Superior temporal gyrus (tissue), 1 donor: ENCODE measurements around the gene NXF3.
"Not testable (repeated sequence)": the region's sequence is repeated elsewhere in the genome, so short reads cannot be mapped to it uniquely, and the experiment has no call there.

Experiments
- DNase-seq: peaks from one replicate; pipeline ENCODE4 v3.0.0-alpha.2; 2016; ENCODE audit errors: extremely low spot score

The NXF3 gene

GRCh38 chrX:103092942-103093341, at the start of gene NXF3:
TSS of gene NXF3 (minus strand) at chrX:103093143. CDS start at chrX:103093023, 120 bp downstream.
- no peak for DNase-seq

- not testable (repeated sequence) for DNase-seq
Observed at GRCh38 chrX:103136528-103136927, 43.6 kb upstream of the NXF3 start.

- DNase-seq, result no peak
Observed at GRCh38 chrX:103124284-103124683, 31.3 kb upstream of the NXF3 start.

DNA sequence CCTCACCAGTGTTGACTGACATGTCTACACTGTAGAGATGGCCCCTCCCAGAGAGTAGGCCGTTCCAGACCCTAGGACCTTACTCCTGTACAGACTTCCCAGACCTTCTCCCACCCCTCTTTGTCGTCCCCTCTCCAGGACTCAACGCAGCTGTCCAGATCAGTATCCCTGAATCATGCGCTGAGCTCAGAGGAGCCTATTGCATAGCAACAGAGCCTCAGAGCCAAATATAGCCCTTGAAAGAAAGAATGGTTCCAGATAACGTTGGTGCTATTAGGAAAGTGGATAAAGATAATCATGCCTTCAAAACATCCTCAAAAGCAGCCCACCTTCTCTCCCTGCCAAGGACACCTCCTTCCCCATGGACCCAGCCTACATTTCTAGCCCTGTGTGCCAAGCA, 27.8 kb upstream of the NXF3 start:
- no peak for DNase-seq

- not testable (repeated sequence) for DNase-seq
Observed at GRCh38 chrX:103116970-103117369, 24.0 kb upstream of the NXF3 start.

- DNase-seq, result not testable (repeated sequence)
Observed at GRCh38 chrX:103109497-103109896, 16.6 kb upstream of the NXF3 start.

GRCh38 chrX:103107836-103108235, 14.9 kb upstream of the NXF3 start:
- no peak for DNase-seq

DNA sequence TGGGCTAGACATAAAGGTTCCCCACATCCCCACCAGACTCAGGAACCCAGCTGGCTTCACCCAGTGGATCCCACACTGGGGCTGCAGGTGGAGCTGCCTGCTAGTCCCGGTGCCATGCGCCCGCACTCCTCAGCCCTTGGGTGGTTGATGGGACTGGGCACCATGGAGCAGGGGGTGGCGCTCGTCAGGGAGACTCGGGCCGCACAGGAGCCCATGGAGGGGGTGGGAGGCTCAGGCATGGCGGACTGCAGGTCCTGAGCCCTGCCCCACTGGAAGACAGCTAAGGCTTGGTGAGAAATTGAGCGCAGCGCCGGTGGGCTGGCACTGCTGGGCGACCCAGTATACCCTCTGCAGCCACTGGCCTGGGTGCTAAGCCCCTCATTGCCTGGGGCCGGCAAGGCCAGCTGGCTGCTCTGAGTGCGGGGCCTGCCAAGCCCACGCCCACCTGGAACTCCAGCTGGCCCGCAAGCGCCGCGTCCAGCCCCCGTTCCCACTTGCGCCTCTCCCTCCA, 14.3 kb upstream of the NXF3 start:
- DNase-seq, result not testable (repeated sequence)

DNA sequence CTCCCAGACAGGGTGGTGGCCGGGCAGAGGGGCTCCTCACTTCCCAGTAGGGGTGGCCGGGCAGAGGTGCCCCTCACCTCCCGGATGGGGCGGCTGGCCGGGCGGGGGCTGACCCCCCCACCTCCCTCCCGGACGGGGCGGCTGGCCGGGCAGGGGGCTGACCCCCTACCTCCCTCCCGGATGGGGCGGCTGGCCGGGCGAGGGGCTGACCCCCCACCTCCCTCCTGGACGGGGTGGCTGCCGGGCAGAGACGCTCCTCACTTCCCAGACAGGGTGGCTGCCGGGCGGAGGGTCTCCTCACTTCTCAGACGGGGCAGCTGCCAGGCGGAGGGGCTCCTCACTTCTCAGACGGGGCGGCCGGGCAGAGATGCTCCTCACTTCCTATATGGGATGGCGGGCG, 11.4 kb upstream of the NXF3 start:
- not testable (repeated sequence) for DNase-seq

- DNase-seq, result not testable (repeated sequence)
Observed at GRCh38 chrX:103103866-103104265, 10.9 kb upstream of the NXF3 start.

DNA sequence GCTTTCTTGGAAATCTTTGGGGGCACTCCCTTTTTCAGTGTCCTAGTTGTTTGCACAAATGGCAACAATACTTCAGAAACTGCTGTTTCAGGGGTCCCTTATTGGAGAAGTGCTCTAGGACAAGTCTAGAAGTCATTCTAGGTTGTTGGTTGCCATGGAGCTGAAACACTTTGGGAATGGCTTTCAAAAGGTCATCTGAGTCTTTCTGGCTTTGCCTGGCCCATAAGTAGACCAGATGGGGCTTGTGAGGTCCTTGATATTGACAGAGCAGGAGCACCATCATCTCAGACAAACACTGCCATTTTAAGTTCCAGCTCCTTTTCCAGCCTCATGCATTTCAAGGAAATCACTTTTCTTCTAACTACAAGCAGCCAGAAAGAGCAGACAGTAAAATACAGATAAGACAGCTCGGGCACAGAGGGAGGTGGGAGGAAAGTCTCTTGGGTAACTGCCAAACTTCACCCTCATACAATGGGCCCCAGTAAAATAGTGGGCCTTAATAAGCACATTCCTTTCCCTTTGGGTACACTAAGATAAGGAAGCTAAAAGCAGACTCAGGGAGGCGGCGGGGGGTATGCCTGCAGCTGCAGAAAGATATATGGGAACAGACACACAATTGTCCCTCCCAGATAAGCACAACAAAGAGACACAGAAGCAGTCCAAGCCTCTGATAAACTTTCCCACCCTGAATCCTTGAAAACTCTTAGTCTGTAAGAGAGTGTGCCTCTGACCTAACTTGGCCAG, 8.5 kb upstream of the NXF3 start:
- no peak for DNase-seq

- no peak for DNase-seq
Observed at GRCh38 chrX:103100484-103100883, 7.5 kb upstream of the NXF3 start.

- no peak for DNase-seq
Observed at GRCh38 chrX:103099691-103100090, 6.7 kb upstream of the NXF3 start.

DNA sequence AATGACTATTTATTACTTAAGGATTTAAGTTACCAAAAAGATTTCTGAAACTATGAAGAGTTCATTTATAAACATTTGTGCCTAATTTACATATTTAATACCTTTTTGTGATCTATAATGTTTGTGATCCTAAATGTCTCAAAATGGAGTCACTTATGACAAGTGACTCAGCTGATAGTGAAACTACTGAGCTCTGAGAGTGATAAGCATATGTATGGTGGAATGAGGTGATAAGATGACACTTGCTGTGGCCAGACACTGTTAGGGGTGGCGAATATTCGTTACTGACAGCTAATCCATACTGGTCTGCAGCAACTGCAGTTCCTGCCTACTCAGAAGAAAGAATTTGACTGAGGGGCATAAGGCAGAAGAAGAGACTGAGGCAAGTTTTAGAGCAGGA, 5.5 kb upstream of the NXF3 start:
- no peak for DNase-seq

DNA sequence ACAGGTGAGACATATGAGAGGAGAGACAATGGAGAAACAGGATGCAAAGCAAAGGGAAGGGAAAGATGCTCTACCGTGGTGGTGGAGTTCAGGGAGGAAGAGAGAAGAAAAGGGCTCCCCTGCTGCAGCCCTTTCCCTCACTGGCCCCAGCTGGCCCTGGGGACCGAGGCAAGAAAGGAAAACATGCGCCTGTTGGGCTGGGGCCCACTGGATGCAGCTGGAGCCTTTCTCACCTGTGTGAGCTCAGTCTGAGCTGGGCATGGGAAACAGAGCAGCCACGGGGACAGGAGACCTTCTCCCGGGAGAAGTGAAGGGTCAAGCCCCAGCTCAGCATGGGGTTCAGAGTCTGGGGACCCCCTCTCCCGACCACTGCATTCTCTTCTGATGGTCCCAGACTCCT, 11.9 kb downstream of the NXF3 start:
- DNase-seq, result no peak

DNA sequence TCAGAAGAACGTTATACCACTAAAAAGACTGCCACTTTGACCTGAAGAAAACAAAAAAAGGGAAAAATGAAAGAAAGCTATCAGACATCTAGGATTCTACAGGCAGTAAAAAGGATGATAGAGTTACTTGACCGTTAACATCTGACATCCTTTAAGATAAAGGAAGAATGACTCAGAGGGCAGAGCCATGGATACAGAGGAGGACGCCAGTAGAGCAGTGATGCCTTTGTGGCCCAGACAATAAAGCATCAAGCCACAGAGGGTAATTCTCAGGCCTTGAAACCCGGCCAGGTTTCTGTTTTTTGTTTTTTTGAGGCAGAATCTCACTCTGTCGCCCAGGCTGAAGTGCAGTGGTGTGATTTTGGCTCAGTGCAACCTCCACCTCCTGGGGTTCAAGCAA, 19.5 kb downstream of the NXF3 start:
- DNase-seq, result no peak

DNA sequence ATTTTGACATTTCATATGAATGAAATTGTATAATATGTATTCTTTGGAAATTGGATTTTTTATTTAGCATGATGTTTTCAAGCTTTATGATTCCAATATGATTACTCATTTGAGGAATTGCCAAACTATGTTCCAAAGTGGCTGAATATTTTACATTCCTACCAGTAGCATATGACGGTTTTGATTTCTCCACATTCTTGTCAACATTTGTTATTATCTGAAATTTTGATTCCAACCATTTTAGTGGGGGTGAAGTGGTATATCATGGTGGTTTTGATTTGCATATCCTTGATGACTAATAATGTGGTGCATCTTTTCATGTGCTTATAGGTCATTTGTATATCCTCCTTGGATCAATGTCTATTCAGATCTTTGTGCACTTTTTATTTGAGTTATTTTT, 26.3 kb downstream of the NXF3 start:
- no peak for DNase-seq

DNA sequence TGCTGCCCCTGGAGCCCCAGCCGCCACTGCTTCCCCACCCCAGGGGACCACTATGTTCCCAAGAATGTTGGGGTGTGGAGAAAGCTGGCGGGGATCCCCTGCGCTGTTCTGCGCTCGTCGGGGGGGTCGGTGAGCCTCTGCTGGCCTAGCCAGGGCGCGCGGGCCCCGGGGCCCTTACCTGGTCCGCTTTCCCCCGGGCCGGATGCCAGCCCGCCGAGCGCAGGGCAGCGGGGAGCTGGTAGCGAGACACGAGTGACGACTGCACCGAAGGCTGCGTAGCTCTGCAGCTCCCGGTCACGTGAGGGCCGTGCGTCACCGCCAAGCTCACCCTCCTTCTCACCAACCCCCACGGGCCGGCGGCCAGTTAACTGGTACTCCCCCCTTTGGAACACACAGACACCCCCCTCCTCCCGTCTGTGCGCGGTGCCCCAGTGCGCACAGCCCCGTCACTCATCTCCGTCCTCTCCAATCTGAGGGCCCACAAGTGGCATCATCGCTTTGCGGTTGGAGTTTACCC, 29.0 kb downstream of the NXF3 start, which contains the start of gene BEX1:
TSS of gene BEX1 (minus strand) at position 254 of the 517 bp plus-strand sequence. CDS start 897 bp downstream, outside the sequence.
- peak; percentile 77 for DNase-seq

DNA sequence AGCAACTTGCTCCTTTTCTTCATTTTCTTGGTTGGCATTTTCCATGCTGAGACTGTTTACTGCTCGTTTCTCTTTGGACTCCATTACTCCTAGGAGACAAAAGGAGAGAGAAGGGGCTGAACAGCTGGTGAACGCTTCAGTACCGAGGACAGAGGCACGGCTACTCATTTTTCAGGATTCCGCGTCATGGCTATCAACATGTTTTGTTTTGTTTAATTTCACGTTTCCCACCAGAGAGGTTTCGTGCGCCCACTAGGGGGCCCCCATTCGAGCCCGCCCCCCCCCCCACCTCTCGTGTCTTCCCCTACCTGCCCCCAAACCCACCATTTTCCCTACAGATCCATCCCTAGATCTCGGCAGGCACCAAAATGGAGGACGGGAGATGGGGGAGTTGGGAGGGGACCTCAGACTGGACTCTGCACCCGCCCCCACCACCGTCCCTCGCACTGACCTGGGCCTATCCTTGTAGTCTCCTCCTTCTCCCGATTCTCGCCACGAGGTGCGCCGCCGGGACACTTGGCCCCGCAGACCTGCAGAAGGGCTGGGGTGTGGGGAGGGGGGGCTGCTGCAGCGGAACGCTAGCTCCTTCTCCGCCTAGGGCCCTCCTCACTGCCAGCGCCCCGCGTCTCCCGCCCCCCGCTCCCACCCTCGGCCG, 29.6 kb downstream of the NXF3 start:
- peak; percentile 19 for DNase-seq

DNA sequence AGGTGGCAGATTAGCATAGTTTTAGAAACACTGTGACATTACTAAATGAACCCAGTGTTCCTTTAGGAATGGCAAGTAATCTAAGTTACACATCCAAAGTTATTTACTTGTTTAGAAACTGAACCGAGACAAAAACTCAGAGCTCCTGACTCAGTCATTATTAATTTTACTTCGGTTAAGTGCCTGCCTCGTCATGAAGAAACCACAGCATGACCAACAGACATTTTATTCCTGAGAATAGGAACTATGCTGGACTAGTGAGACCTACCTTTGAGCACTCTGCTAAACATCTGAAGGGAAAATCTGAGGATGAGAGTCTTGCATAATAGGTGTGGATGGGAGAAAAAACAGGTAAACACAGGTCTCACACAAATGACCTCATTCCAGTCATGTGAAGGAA, 31.5 kb downstream of the NXF3 start:
- DNase-seq, result no peak

- no peak for DNase-seq
Observed at GRCh38 chrX:103056902-103057301, 36.0 kb downstream of the NXF3 start.

- DNase-seq, result no peak
Observed at GRCh38 chrX:103052625-103053024, 40.3 kb downstream of the NXF3 start.

- DNase-seq, result no peak
Observed at GRCh38 chrX:103051260-103051789, 41.6 kb downstream of the NXF3 start.
